ENCODE measurements around the gene PPTC7.
"Not testable (repeated sequence)": the region's sequence is repeated elsewhere in the genome, so short reads cannot be mapped to it uniquely, and the experiment has no call there.

The PPTC7 gene

DNA sequence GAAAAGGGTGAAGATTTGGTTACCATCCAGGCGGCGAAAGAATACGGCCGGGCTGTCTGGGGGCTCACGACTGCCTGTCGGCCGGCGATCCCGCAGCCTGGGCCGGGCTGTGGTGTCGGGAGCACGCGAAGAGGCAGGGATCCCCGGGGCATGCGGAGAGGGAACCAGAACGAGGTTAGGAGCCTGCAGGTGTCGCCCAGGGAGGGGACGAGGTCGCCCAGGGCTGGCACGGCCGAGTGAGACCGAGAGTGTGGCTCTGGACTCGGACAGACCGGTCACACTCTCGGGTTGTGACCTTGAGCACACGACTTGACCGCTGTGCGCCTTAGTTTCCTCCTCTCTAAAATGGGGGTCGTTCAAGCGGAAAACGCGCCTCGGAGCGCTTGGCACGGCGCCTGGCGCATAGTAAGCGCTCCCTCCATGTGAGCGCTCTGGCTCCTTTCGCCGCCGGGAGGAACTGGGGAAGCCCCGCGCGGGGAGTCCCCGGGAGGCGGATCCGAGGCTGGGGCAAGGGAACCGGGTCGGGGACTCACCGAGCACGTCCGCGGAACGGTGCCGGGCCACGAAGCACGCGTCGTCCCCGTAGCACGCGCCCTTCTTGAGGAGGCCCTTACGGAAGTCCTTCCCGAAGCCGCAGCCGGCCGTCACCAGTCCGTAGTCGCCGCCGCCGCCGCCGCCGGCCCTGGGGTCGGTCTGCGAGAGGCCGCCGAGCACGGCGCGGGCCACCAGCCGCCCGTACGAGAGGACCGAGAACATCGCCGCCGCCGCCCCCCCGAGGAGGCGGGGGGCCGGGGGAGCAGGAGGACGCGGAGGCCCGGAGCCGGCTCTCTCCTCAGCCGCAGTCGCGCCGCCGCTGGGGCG, 612 bp downstream of the PPTC7 start:
- DNase-seq: peak; percentile 73

DNA sequence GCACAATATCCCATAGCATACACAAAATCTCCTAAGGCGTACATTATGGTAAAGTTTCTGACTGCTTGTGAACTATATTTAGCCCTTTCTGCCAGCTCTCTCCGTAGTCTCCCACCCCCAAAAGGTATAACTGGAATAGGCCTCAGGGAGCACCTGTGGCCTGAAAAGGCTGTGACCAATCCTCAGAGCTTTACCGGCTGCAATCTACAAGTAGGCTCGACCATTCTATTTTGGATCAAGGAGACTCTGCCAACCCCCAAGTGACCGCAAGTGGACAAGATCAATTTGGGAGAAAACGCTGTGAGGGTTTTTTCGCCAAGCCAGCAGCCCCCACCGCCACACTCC, 1.2 kb downstream of the PPTC7 start:
- peak; percentile 53 for DNase-seq

DNA sequence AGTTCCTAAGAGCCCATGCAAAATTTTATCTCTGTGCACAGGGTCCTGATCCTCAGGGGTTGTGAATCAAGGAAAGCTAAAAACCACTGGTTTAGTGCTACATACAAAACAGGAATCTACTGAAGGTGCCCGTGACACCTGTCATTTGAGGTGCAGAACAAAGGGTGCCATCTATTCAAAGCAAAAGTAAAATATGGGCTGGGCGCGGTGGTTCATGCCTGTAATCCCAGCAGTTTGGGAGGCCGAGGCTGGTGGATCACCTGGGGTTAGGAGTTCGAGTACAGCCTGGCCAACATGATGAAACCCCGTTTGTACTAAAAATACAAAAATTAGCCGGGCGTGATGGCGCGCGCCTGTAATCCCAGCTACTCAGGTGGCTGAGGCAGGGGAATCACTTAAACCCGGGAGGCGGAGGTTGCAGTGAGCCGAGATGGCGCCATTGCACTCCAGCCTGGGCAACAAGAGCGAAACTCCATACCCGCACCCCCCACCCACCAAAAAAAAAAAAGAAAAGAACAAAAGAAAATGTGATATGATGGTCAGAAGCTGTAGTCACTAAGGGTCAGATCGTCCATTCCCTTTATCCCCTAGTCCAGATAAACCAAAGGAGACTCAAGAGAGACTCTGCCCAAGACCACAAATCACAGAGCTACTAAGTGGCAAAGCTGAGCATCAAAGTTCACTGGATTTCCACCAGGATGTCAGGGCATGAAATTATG, 3.4 kb downstream of the PPTC7 start:
- DNase-seq: no peak

DNA sequence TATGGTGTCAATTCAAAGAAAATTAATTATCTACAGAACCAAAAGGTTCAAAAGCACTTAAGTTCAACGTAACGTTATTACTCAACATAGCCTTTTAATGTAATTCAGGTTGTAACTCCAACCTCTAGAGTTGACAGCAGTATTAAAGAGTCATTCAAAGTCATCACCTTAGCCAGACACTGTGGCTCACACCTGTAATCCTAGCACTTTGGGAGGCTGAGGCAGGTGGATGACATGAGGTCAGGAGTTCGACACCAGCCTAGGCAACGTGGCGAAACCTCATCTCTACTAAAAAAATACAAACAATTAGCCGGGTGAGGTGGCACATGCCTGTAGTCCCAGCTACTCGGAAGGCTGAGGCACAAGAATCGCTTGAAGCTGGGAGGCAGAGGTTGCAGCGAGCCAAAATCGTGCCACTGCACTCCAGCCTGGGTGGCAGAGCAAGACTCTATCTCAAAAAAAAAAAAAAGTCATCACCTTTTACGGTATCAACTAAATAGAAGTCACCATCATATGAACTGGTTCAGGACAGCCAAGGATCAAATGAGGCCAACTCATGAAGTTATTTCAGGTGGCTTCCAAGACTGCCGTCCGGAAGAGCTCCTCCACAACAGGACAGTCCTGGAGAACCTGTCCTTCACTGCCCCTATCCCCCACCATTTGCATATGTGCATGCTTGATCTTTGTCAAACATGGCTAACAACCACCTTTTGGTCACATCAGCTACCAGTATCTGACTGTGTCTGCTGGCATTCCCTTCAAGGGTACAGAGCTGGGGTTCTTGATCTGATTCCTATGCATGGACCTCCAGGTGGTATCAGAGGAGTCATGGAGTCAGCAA, 4.2 kb downstream of the PPTC7 start:
- DNase-seq: no peak

DNA sequence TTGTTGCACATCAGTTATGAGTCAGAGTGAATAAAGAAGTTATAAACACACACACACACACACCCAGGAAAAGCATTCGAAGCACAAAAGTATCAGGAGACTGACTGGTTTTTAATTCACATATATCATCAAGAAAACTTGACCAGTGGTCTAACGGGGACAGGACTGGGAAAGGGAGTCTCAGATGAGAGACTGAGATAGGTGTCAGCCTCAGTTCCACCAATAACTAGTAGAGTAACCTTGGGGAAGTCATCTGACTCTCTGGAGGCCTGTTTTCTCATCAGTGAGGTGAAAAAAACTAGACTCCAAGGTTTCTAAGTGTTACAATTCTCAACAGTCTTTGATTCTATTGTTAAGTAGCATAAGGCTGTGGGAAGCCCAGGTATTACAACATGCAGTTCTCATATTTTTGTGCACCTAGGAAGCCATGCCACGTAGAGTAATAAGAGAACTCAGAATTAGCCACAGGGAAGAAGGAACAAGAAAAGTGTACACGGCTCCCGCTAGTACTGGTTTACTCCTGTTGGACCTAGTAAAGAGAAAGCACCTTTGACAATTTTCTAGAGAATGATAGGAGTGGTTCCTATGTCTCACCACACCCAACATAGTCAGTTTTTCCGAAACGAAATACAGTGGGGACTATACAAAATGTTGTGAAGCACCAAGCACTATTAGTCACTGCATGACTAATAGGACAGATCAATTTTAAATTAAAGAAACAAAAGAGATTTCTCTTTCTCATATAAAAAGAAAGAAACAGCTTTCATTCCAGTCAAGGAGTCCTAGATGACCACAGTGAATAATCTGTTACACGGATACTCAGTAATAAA, 5.0 kb downstream of the PPTC7 start:
- DNase-seq: peak; percentile 89

DNA sequence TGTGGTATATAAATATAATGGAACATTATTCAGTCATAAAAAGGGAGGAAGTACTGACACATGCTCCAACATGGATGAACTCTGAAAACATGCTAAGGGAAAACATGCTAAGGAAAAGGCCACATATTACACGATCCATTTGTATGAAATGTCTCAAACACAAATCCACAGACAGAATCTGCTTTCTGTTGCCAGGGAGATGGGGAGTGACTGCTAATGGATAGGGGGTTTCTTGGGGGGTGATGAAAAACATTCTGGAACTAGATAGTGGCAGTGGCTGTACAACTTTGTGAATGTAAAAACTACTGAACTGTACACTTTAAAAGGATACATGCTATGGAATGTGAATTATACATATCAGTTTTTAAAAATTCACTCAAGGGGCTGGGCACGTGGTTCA, 6.6 kb downstream of the PPTC7 start:
- DNase-seq: no peak

DNA sequence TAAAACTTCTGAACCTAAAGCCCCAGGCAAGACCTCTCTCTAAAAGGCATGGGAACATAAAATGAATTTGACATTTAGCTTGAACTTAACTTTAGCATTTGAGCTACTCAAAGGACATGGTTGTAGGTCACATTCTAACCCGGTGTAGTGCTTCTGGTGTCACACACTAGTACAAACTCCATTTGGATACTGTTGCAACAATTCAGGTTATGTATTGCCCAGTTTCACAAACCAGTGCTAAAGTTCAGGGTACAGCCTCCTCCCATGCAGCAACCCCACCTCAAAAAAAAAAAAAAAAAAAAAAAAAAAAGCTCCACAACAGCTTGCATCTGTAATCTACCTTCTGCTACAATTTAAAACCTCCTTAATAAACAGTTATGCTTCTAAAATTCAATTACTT, 7.8 kb downstream of the PPTC7 start:
- DNase-seq: peak; percentile 18

DNA sequence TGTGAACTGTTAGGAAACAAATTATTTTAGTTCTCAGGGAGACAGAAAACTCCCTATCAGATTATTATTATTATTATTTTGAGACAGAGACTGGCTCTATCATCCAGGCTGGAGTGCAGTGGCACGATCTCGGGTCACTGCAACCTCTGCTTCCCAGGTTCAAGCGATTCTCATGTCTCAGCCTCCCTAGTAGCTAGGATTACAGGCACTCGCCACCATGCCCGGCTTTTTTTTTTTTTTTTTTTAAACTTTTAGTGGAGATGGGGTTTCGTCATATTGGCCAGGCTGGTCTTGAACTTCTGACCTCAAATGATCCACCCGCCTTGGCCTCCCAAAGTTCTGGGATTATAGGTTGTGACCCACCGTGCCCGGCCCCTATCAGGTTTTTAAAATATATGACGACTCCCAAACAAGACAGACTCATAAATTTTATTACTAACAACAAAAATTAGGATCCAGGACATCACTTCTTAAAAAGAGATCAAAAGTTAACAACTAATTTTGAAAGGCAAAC, 8.3 kb downstream of the PPTC7 start:
- not testable (repeated sequence) for DNase-seq

DNA sequence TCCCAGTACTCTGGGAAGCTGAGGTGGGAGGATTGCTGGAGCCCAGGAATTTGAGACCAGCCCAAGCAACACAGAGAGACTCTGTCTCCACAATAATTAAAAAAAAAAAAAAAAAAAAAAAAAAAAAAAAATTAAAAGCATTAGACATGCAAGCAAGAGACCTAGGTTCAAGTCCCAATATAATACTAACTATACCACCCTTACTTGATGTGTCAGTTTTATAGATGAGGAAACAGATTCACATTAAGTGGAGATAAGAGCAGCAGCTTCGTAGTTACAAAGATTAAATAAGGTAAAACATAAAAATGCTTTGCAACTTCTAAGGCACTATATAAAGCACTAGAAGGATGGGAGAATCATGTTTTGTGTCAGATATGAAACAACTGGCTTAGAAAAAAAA, 9.1 kb downstream of the PPTC7 start:
- DNase-seq: no peak

DNA sequence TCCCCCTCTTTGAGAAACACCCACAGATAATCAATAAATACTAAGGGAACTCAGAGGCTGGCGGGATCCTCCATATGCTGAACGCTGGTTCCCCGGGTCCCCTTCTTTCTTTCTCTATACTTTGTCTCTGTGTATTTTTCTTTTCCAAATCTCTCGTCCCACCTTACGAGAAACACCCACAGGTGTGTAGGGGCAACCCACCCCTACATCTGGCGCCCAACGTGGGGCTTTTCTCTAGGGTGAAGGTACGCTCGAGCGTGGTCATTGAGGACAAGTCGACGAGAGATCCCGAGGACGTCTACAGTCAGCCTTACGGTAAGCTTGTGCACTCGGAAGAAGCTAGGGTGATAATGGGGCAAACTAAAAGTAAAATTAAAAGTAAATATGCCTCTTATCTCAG, 12.3 kb downstream of the PPTC7 start:
- not testable (repeated sequence) for DNase-seq

DNA sequence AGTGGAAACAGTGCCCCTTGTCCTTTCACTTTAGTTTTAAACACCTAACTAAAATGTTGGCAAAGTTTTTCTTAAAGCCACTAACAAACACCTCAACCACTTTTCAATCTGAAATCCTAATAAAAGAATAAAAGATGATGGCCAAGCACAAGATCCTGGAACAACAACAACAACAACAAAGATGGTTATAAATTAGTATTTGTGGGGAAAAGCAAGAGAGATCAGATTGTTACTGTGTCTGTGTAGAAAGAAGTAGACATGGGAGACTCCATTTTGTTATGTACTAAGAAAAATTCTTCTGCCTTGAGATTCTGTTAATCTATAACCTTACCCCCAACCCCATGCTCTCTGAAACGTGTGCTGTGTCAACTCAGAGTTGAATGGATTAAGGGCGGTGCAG, 13.3 kb downstream of the PPTC7 start:
- DNase-seq: not testable (repeated sequence)

DNA sequence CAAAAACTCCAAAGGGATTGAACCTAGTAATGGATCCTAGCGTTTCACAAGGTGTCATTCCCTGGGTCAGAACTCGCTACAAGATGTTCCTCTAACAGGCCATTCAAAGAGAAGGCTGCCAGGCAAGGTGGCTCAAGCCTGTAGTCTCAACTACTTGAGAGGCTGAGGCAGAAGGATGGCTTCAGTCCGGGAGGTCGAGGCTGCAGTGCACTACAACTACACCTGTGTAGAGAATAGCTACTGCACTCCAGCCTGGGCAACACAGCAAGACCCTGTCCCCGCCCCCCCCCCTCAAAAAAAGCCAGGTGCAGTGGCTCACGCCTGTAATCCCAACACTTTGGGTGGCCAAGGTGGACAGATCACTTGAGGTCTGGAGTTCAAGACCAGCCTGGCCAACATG, 14.4 kb downstream of the PPTC7 start:
- no peak for DNase-seq

DNA sequence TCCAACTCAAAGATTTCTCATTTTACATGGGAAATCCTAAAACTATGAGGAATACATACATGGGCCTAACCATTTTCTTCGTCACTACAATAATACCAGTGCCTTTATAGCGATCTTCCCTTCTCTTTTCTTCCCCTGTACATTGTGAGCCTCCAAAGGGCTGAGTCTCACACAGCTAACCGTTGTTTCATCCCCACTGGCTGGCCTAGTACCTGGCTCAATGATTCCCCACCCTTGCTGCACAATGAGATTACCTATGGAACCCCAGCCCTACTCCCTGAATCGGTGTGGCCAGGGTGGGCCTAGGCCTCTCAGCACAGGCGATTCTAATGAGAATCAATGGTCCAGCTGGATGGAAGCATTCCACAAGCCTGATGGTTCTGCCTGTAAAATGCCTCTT, 16.1 kb downstream of the PPTC7 start:
- no peak for DNase-seq

DNA sequence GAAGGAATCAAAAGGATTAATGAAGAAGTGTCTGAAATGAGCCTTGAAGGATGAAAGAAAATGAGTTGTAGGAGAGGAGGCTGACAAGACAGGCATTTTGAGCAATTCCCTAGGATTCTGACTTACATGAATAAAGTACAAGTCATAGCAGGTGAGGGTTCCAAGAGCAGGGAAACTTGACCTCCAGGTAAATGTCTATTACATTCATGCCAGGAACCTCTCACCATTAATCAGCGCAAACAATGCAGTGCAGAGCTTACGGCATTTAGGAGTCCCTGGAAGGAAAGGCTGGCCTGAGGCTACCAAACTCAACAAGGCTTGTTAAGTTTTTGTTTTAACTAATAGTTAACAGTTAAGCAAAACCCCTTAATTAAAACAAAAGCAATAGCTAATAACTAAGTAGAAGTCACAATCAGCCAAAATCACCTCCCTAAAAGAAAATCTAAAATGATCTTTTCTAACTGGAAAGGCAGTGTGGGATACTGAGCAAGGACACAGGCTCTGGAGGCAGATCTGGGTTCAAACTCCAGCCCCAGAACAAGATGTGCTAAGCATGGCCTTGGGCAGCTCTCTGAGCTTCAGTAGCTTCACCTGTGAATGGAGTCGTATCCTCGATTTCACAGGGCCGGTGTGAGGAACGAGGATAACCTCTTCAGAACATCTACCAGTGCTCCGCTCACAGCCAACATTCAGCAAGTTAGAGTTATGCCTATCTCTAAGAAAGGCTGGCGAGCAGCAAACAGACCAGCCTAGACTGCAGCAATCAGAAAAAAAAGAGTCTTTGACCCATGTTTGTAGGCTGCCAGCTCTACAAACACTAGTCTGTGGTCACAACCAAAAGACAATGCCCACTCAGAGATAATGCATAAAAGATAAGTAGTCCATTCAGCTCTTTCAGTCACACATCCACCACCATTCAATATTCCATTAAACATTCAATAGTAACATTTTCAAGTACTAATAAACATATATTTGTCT, 16.9 kb downstream of the PPTC7 start:
- DNase-seq: peak; percentile 37

DNA sequence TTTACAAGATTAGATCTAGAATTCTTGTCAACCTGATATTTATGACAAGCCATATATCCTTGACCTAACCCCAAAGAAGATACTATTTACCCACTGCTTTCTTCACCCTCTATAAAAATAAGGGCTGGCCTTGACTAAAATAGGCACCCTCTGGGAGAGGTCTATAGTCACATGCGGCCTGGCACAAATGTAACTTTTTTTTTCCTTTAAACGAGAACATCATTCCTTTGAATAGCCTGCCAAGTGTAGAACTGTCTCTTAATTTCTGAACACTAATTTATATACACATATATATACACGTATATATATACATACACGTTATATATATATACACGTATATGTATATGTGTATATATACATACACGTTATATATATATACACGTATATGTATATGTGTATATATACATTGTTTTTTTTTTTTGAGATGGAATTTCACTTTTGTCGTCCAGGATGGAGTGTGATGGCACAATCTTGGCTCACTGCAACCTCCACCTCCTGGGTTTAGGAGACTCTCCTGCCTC, 18.6 kb downstream of the PPTC7 start:
- no peak for DNase-seq

DNA sequence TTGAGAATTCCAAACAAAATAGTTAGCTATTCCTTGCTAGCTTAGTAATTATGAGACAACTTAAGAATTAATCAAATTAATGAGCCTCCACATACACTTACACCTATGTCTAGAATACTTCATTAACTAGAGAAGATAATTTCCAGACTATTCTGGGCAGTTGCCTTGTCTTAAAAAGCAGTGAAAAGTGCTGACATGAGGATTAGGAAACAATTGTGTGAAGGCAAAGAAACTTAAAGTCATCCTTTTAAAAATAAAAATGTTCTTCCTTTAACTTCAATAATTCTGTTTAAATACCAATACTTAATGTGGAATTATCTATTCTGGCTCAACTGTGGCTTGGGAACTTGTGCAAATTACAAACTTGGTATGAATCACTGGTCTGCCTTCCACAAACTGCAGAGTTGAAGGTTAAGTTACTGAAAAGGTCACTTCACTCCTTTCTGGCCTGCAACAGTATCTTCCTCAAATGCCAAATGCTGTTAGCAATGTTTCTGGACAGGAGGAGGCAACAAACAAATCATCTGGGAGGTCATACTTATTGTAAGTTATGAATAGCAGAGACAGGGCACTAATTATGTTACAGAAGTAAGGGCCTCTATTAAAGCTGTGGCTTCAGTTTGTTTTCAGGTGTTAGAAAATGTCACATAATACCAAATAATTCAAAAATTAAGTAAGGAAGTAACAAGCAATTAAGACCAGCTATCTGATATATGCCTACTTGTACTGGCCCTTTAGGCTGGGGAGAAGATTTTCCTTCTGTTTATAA, 19.2 kb downstream of the PPTC7 start:
- DNase-seq: peak; percentile 28

DNA sequence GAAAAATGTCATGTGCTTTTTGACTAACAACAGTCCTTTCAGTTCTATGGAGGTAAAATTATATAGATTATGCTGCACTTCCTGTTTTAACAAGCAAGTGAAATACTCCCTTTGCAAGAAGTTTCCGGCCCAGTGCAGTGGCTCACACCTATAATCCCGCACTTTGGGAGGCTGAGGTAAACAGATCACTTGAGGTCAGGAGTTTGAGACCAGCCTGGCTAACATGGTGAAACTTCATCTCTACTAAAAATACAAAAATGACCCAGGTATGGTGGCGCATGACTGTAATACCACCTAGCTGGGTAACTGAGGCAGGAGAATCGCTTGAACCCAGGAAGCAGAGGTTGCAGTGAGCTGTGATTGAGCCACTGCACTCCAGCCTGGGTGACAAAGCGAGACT, 20.7 kb downstream of the PPTC7 start:
- peak; percentile 33 for DNase-seq

DNA sequence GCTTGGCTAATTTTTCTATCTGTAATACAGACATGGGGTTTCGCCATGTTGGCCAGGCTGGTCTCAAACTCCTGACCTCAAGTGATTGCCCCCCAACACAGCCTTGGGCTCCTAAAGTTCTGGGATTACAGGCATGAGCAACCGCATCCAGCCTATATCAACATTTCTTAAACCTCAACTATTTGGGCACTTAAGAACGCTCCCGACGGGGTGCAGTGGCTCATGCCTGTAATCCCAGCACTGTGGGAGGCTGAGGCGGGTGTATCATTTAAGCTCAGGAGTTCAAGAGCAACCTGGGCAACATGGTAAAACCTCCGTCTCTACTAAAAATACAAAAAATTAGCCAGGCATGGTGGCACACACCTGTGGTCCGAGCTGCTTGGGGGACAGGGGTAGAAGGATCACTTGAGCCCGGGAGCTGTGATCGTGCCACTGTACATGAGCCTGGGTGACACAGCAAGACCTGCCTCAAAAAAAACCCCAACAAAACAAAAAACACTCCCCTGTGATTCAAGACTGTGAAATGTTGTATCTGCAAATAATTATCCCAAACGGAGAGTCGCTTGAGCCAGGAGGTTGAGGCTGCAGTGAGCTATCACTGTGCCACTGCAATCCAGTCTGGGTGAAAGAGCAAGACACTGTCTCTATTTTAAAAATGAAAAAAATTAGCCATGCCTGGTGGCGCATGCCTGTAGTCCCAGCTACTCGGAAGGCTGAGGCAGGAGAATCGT, 21.5 kb downstream of the PPTC7 start:
- DNase-seq: no peak

DNA sequence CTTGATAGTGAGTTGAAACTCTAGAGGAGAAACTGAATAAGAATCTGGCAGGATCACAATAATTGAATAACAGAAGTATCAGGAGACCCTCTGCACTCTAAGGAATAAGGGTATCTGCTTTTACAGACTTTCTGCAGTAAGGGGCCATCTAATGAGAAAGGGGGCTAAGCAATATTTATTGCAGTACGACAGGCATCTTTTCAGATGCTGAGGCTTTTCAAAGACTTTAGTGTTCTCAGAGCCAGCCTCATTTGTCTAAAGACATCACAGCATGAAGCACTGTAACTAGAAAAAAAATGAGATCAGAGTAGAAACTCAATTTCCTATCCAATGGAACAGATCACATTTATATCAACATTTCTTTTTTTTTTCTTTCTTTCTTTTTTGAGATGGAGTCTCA, 22.2 kb downstream of the PPTC7 start:
- DNase-seq: no peak

Measured in OCI-M1 (cell line).